RKO (cell line): ENCODE measurements around the gene SEC16B.

Experiments
- DNase-seq: peaks from one replicate; pipeline ENCODE4 v3.0.0-alpha.2; 2016; ENCODE audit warnings: low spot score

SEC16B gene

GRCh38 chr1:177976596-177976995 is 6.7 kb upstream of the SEC16B start:
- no peak for DNase-seq

- DNase-seq = peak; percentile 32
Observed at GRCh38 chr1:177975588-177976495, 6.0 kb upstream of the SEC16B start.

- DNase-seq = no peak
Observed at GRCh38 chr1:177973585-177973984, 3.7 kb upstream of the SEC16B start.

- DNase-seq = no peak
Observed at GRCh38 chr1:177969109-177969508, 749 bp downstream of the SEC16B start.

GRCh38 chr1:177966199-177966598 is 3.7 kb downstream of the SEC16B start:
- DNase-seq = no peak

GRCh38 chr1:177965293-177965692 is 4.6 kb downstream of the SEC16B start:
- no peak for DNase-seq

GRCh38 chr1:177964336-177964735 is 5.5 kb downstream of the SEC16B start:
- no peak for DNase-seq

- DNase-seq = no peak
Observed at GRCh38 chr1:177960939-177961622, 8.8 kb downstream of the SEC16B start.

- DNase-seq = peak; percentile 54
Observed at GRCh38 chr1:177959811-177960515, 9.9 kb downstream of the SEC16B start.

- no peak for DNase-seq
Observed at GRCh38 chr1:177958092-177958491, 11.8 kb downstream of the SEC16B start.

- DNase-seq = no peak
Observed at GRCh38 chr1:177954076-177954475, 15.8 kb downstream of the SEC16B start.

GRCh38 chr1:177953549-177953948 is 16.3 kb downstream of the SEC16B start:
- no peak for DNase-seq

GRCh38 chr1:177952691-177953090 is 17.2 kb downstream of the SEC16B start:
- DNase-seq = no peak

- no peak for DNase-seq
Observed at GRCh38 chr1:177952249-177952648, 17.6 kb downstream of the SEC16B start.

GRCh38 chr1:177950506-177950905 is 19.4 kb downstream of the SEC16B start:
- DNase-seq = no peak

GRCh38 chr1:177948336-177948972 is 21.4 kb downstream of the SEC16B start:
- DNase-seq = peak; percentile 72

GRCh38 chr1:177947623-177948022 is 22.2 kb downstream of the SEC16B start:
- no peak for DNase-seq

GRCh38 chr1:177945943-177946650 is 23.8 kb downstream of the SEC16B start:
- peak; percentile 70 for DNase-seq

- DNase-seq = no peak
Observed at GRCh38 chr1:177944016-177944949, 25.6 kb downstream of the SEC16B start.

- no peak for DNase-seq
Observed at GRCh38 chr1:177941976-177942375, 27.9 kb downstream of the SEC16B start.
